ENCODE results near the gene MEST.
"Not testable (repeated sequence)": the region's sequence is repeated elsewhere in the genome, so short reads cannot be mapped to it uniquely, and the experiment has no call there.

DNA sequence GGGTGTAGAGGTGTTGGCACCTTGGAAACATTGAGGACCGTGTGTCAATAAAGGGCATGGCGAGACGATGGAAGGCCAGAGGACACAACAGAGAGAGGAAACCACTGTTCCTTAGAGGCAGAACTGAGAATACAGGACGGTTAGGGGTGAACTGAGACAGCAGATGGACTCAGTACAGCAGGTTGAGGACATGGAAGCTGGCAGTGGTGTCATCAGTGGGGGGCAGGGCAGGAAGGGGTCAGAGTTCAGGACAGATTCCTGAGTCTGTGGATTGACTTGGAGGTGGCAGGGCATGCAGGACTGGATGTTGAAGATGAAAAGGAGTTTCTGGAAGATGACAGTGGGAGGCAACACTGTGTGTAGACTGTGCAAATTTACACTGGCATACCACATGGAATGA is 50.4 kb downstream of the MEST start:
- TF ChIP-seq, protein P1, sequence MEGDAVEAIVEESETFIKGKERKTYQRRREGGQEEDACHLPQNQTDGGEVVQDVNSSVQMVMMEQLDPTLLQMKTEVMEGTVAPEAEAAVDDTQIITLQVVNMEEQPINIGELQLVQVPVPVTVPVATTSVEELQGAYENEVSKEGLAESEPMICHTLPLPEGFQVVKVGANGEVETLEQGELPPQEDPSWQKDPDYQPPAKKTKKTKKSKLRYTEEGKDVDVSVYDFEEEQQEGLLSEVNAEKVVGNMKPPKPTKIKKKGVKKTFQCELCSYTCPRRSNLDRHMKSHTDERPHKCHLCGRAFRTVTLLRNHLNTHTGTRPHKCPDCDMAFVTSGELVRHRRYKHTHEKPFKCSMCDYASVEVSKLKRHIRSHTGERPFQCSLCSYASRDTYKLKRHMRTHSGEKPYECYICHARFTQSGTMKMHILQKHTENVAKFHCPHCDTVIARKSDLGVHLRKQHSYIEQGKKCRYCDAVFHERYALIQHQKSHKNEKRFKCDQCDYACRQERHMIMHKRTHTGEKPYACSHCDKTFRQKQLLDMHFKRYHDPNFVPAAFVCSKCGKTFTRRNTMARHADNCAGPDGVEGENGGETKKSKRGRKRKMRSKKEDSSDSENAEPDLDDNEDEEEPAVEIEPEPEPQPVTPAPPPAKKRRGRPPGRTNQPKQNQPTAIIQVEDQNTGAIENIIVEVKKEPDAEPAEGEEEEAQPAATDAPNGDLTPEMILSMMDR (IDR thresholded peaks at IDR 0.05) = not testable (repeated sequence)
- not testable (repeated sequence) for TF ChIP-seq POLR2A, EP300 (IDR thresholded peaks at IDR 0.05)
